Cerebellar cortex (tissue), 1 donor: ENCODE measurements around the gene LCE1F.

Source experiments
- DNase-seq: peaks from one replicate; pipeline ENCODE4 v3.0.0-alpha.2; 2015; ENCODE audit warnings: low spot score

LCE1F gene, protein sequence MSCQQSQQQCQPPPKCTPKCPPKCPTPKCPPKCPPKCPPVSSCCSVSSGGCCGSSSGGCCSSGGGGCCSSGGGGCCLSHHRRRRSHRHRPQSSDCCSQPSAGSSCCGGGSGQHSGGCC

DNA sequence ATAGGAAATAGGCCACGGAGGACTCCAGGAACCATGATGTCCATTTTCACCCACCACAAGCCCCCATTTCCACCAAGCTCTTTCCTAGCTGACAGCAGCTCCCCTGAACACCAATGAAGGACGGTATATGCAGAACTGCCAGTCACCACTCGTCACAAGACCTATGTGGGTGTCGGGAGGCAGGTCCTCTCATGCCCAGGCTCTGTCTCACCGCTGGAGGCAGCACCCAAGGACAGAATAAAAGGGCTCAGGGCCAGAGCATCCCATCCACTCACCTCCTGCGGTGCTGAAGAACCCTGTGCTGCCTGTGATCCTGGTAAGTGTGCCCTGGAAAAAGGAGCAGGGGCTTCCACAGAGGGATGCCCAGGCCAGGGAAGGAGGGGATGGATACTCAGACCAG, at the start of gene LCE1F:
TSS of gene LCE1F (plus strand) at position 266 of the 400 bp plus-strand sequence. CDS start 1,232 bp downstream, outside the sequence.
- DNase-seq, result no peak

DNA sequence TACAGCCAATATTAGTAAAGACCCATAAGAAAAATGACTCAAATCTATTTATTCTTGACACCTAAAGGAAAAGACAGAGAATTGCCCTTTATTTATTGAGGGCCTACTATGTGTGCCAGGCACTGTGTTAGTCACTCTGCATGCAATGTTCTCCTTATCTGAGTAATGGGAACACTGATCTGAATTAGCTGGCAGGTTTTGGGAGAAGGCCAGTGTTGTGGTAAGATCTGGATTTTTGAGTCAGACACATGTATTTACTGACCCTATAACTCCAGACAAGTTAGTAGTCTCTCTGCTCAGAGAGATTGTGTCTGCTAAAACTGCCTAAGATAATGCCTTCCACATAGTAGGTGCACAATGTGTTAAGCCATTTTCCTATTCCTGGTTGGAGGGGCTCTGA, 49.7 kb upstream of the LCE1F start:
- no peak for DNase-seq

DNA sequence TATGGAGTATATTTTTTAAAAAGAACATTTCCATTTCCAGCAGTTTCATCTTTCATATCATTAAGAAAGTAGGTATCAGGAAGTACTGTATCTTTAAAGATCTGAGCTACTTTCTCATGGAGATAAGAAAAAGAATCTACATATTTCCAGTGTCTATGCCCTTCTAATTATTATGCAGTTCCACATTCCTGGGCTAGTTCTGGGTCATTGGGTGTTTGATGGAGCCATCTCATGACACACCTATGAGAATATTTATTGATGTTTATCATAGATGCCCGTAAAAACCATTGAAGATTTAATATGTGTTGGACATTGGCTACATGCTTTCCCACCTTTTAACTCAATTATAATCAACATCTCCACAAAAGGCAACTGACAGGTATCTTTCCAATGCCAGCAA, 46.0 kb upstream of the LCE1F start:
- DNase-seq, result no peak

DNA sequence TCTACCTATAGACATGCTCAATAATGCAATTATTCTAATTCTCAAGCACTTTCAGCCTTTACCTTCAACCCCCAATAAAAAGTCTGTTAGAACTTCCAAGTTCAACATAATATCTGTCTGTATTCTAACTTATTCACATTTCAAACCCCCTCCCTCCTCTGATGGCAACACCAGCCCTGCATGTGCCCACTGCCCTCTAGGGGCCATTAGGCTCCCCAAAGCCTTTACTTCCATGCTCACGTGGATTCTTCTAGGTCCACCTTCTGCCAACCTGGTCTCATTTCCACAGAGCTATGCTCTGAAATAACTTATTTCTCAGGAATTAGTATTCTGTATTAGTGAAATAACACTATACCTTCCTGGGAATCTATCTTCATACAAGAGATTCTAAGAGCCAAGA, 39.3 kb upstream of the LCE1F start:
- no peak for DNase-seq

DNA sequence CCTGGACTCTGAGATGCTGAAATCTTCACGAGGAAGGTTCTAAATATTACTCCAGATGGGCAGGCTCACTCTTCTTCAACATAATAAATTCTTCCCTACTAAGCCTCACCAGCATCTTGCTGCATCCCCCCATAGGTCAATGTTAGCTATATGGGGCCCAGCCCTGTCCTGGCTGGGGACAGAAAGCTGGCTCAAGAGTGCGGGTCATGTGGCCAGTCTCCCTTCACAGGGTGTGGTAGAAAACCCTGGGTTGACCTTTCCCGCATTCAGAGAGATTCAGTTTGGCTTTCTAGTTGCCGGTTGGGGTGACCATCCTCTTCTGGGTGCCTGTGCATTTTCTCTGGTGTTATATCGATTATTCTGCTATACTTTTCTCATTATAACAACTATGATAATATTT, 36.9 kb upstream of the LCE1F start:
- DNase-seq, result no peak

DNA sequence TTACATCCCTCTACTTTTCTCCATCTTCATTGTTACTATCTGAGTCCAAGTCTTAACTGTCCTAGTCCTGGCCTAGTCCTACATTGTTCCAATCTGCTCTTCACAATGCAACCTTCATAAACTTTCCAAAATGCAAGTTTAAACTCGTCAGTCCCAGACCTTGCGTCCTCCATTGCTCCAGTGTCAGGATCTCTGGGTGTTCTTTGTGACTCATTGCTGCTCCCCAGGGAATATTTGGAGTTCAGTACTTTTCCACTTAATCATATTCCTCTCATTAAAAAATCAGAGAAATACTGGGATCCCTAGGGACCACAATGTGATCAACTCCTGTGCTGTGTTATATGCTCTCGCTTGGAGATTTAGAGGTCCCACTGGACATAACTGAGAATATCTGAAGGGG, 35.1 kb upstream of the LCE1F start:
- DNase-seq, result no peak

DNA sequence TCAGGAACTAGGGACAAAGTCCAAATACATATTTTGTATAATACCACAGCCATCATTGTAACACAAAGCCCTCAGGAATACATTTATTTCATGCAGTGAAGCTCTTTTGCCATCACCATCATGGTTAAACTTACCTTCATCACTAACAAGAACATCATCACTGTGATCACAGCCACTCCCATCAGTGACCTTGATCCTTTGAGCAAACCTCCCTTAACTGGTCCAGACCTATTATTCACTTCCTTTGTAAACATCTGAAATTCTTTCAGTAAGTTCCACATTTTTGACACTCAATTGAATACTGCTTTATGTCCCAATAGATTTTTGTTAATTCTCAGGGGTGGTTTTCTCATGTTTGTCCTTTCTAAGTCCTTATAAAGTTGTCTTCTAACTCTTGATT, 33.3 kb upstream of the LCE1F start:
- no peak for DNase-seq

DNA sequence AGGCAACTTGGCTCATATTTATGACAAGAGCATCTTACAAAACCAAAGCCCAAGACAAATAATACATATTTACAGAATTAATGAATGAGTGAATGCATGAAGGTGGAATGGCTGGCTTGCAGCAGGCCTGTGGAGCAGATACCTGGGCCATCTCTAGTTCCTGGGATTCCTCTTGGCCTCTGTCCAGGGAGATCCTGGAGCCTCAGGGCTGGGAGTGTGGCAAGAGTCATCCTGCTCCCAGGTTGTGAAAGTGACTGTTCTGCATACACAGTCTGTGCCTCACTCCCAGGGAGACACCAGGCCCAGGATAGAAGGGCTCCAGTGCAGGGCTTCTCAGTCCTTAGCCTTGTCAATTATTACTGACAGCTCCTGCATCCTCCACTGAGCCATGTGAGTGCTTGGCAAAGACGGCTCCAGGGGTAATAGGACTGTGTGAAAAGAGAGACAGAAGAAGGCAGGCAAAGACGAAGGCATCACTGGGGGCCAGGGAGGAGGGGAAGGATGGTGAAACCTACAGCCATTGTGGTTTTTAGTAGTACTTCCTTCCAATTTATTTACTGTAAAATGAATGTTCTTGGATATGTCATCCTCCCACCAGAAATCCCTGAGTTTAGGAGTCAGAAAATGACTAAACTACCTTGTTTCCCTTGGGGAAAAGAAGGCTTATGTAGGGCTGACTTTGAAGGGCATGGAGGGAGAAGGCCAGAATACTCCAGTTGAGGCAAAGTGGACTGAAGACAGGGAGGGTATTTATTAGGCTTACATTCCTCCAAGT, 31.4 kb upstream of the LCE1F start:
- no peak for DNase-seq

DNA sequence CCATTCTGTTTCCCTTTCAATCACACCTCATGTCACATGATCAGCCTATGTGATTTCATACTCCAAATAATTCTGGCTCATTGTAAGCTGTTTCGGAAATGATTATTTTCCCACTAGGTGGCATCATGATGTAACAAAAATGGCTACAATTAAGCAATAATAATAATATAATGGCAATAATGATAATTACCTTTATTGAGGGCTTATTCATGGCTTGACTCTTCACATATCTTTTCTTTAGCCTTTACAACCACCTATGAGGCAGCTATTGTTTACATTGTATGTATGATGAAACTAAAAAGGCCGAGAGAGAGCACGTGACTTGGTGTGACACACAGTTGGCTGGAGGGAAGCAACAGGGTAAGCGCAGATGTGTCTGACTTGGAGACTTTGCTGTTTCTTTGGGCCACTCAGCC, 29.6 kb upstream of the LCE1F start:
- DNase-seq, result no peak

DNA sequence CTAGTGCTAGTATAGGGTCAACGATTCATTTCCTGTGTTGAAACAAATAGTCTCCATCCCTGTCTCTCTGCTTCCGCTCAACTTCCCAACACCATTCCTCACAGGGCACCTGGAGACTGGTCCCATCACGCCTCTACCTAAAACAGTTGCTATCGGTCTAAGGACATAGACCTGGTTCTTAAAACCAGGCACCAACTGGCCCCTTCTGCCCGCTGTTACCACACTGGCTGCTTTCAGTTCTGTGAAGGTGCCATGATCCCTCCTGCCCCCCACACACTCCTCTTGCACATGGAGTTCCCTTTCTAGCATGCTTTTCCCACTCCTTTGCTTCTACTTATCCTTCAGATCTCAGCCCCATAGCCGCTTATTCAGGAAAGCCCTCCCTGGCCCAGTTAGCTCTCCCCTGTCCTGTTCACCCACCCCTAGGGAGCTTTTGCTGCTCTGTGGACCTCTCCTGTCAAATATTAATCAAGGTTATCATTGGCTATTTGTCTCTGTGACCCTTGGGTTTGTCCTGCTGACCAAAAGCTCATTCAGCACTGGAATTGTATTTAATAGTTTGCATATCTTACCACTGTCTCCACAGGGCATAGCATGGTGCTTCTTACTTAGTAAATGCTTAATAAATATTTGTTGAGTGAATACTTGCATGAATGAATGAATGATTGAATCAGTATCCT, 29.0 kb upstream of the LCE1F start:
- no peak for DNase-seq

DNA sequence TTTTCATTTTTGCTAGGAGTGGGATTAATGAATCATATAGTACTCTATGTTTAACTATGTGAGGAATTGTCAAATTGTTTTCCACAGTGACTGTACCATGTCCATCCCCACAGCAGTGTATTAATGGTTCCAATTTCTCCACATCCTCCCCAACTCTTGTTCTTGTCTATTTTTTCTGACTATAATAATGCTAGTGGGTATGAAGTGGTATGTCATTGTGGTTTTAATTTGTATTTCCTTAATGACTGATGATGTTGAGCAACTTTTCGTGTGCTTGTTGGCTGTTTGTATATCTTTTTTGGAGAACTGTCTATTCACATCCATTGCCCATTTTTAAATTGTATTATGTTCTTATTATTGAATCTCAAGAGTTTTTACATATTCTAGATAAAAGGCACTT, 27.1 kb upstream of the LCE1F start:
- no peak for DNase-seq

DNA sequence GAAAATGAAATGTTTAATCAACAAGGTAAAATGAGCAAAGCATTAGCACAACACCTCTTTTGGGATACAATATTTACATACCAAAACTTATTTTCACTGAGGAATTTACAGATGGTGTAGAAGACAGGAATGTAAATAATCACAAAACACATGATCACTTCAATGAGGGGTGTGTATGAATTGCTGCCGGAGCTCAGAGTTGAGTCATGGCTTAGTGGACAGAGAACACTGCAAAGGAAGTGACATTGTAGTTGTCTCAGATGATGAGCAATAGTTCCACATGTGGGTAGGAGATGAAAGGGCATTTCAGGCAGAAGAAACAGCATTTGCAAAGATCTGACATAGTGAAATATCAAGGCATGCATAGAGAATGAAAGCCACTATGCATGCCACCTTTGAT, 22.7 kb upstream of the LCE1F start:
- no peak for DNase-seq

DNA sequence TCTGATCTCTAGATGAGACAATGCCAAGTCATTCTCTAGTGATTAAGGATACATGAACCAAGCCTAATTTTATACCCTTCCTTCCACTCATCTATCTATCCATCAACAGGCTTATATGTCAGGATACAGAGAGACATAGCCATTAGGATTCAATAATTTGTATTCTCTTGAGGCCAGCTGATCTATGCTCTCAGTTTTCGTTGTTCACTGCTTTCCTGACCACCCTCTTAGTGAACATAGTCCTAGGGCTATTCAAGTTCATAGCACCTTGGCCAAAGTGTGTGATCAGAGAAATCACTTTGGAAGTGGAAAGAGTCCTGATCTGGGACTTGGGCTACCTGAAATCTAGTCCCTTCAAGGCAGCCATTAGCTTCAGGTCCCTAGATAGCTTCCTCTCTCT, 21.4 kb upstream of the LCE1F start:
- DNase-seq, result no peak

DNA sequence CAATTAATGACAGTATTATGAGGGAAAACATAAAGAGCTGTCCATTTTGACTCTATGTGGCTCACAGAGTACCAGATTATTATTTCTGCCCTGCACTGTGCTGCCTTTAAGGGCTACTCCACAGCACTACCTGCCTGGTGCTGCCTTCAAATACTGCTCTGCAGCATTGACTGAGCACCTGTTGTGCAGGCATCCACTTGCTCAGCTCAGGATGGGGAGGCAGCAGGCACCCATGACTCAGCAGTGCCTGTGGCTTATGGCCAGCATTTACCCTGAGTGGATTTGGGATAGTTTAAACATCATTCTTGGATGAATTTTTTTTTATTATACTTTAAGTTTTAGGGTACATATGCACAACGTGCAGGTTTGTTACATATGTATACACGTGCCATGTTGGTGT, 18.1 kb upstream of the LCE1F start:
- no peak for DNase-seq

DNA sequence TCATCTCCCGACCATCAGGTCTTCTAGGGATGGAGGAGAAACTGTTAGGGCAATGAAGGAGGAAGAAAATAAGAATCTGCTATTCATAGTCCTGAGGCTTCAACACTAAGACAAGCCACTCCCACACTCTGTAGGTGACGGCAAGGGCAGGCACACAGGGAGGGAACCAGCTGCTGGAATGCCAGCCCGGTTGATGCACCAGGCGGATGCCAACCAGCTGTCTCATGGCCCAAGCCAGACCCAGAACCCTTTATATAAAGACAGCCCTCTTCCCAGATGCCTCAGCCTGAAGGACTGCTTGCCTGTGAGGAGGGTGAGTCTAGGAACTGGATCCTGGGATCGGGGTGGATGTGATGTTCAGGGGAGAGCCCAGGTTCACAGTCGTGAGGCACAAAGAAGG, 17.2 kb upstream of the LCE1F start, which contains the start of gene KPRP:
TSS of gene KPRP (plus strand) at position 279 of the 400 bp plus-strand sequence. CDS start 1,564 bp downstream, outside the sequence.
- DNase-seq, result no peak

DNA sequence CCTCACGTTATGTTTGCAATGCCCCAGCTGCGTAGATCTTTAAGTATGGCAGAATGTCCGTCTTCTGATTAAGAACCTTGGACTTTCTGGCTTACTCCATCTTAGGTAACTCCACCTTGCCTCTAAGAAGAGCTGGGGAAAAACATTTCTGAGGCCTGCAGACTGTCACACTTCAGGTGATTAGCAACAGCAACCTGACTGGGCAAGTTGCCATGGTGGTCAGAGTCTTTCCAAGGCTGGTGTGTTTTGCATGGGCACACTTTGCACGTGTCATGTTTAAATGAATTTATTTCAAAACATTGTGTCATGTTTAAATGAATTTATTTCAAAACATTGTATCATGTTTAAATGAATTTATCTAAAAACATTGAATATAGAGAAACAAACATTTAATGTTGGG, 16.3 kb upstream of the LCE1F start:
- no peak for DNase-seq

DNA sequence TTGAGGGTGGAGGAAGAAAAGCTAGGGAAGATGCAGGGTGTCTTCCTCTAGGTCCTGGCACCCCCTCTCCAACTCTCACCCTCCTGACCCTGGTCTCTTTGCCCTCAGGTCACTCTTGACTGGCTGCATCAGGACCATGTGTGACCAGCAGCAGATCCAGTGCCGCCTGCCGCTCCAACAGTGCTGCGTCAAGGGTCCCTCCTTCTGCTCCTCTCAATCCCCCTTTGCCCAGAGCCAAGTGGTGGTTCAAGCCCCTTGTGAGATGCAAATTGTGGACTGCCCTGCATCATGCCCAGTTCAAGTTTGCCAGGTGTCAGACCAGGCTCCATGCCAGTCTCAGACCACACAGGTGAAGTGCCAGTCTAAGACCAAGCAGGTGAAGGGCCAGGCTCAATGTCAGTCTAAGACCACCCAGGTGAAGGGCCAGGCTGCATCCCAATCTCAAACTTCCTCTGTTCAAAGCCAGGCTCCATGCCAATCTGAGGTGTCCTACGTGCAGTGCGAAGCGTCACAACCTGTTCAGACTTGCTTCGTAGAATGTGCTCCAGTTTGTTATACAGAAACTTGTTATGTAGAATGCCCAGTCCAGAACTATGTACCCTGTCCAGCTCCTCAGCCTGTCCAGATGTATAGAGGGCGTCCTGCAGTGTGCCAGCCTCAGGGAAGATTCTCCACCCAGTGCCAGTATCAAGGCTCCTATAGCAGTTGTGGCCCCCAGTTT, 15.3 kb upstream of the LCE1F start:
- no peak for DNase-seq

DNA sequence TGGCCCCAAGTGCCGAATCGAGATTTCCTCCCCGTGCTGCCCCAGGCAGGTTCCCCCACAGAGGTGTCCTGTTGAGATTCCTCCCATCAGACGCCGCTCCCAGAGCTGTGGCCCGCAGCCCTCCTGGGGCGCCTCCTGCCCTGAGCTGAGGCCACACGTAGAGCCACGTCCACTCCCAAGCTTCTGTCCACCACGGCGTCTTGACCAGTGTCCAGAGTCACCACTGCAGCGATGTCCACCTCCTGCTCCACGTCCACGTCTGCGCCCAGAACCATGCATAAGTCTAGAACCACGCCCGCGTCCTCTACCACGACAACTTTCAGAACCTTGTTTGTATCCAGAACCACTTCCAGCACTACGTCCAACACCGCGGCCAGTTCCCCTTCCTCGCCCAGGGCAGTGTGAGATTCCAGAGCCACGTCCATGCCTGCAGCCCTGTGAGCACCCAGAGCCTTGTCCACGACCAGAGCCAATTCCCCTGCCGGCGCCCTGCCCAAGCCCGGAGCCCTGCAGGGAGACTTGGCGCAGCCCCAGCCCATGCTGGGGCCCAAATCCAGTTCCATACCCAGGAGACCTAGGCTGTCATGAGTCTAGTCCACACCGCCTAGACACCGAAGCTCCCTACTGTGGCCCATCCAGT, 14.3 kb upstream of the LCE1F start:
- no peak for DNase-seq

DNA sequence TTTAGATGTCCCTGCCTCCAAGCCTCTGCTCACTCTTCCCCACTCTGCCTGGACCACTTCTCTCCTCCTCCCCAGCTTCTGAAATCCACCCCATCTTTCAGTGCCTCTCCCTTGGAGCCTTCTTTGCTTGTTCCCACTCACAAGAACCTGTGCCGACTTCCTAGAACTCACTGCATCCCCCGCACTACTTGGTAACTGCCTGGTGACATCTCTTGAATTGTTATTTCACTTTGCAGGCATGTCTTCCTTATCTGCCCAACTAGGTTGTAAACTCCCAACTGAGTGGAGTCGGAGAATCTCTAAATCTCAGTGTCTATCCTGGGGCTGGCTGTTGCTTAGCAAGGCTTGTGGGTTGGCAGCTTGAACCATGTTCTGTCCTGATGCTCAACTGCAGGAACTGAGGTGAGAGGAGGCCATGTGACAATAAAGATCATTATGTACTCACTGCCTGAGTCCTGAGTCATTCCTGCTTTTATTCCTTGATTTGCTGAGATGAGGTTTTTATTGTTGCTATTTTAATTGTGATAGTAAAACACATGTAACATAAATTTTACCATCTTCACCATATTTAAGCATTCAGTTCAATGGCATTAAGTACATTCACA, 13.2 kb upstream of the LCE1F start:
- DNase-seq, result no peak

DNA sequence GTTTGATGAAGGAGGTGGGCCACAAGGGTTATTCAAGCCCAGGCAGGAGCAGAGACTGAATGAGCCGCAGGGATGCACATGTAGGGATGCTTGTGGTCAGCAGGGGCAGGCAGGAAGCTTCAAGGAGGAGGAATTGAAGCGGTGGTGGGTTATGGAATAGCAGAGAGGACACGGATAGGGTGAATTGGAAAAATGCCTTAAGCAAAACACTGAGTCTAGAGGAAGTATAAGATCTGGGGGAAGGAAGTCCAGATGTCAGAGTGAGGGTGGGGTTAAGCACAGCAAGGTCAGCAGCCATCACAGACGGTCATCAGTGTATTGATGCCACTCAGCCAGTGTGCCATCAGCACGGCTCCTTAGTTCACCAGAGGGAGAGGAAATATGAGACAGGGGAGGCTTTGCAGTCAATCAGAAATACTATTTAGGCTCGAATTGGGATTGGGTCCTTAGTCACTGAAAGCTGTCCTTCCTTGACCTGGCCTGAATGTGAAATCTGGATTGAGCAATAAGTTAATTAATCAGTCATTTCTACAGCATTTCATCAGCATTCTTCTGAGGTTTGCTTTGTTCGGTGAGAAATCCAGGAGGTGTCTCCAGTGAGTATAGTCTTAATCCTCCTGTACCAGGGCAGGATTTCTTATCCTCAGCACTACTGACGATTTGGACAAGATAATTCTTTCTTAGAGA, 6.0 kb upstream of the LCE1F start:
- DNase-seq, result no peak

DNA sequence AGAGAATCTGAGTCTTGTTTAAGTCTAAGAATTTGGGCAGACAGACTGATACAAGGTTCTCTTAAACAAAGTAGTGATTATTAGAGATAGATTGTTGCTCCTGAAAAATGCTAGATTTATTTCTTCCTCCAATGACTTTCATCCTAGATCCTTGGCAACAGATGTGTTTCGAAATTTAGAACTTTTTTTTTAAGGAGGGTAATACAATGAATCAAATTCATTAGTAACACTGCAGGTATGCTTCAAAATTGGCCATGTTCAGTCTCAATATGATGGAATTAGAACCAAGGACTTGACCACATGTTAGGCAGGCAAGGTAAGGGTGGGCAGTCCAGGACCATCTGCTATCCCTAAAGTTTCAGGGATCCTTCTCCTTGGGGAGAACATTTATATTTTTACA, 4.5 kb upstream of the LCE1F start:
- no peak for DNase-seq
